DMS 273 (cell line): ENCODE measurements around the gene HOGA1.
"Not testable (repeated sequence)": the region's sequence is repeated elsewhere in the genome, so short reads cannot be mapped to it uniquely, and the experiment has no call there.

Experiments used
- DNase-seq: peaks from one replicate; lab custom pipeline; 2025; ENCODE audit not compliant: unreplicated experiment; lab: John Stamatoyannopoulos, UW

HOGA1 gene

GRCh38 chr10:97554336-97554735 is 29.9 kb upstream of the HOGA1 start:
- DNase-seq: not testable (repeated sequence)

- not testable (repeated sequence) for DNase-seq
Measured at GRCh38 chr10:97555541-97555940, 28.6 kb upstream of the HOGA1 start.

GRCh38 chr10:97560731-97561381 is 23.3 kb upstream of the HOGA1 start:
- not testable (repeated sequence) for DNase-seq

GRCh38 chr10:97561386-97562077 is 22.7 kb upstream of the HOGA1 start:
- not testable (repeated sequence) for DNase-seq

GRCh38 chr10:97562329-97562728 is 21.9 kb upstream of the HOGA1 start:
- DNase-seq: not testable (repeated sequence)

- DNase-seq: no peak
Measured at GRCh38 chr10:97563337-97563736, 20.9 kb upstream of the HOGA1 start.

GRCh38 chr10:97564776-97565175 is 19.4 kb upstream of the HOGA1 start:
- no peak for DNase-seq

- no peak for DNase-seq
Measured at GRCh38 chr10:97566336-97566996, 17.7 kb upstream of the HOGA1 start.

- no peak for DNase-seq
Measured at GRCh38 chr10:97567891-97568290, 16.3 kb upstream of the HOGA1 start.

- no peak for DNase-seq
Measured at GRCh38 chr10:97570146-97570788, 13.9 kb upstream of the HOGA1 start.

GRCh38 chr10:97570789-97571471 is 13.3 kb upstream of the HOGA1 start:
- peak; percentile 94 for DNase-seq

GRCh38 chr10:97571622-97572021 is 12.6 kb upstream of the HOGA1 start:
- DNase-seq: peak; percentile 41

GRCh38 chr10:97572214-97572989 is 11.8 kb upstream of the HOGA1 start, which contains the start of gene ANKRD2:
TSS of gene ANKRD2 (plus strand) at chr10:97572779. CDS start at chr10:97572789, 10 bp downstream.
- DNase-seq: peak; percentile 84

- DNase-seq: no peak
Measured at GRCh38 chr10:97573021-97573420, 11.2 kb upstream of the HOGA1 start.

GRCh38 chr10:97573672-97574071 is 10.5 kb upstream of the HOGA1 start:
- no peak for DNase-seq

GRCh38 chr10:97574374-97575126 is 9.6 kb upstream of the HOGA1 start:
- peak; percentile 68 for DNase-seq

GRCh38 chr10:97575127-97575668 is 9.0 kb upstream of the HOGA1 start:
- no peak for DNase-seq

GRCh38 chr10:97576487-97576886 is 7.7 kb upstream of the HOGA1 start:
- not testable (repeated sequence) for DNase-seq

- DNase-seq: no peak
Measured at GRCh38 chr10:97577701-97578100, 6.5 kb upstream of the HOGA1 start.
